PC-9 (cell line): ENCODE data around the gene EMP1. TPM values are rescaled to one million over a fixed set of nuclear protein-coding genes. Genes with fewer than 3 reads are reported as not detected.

Source experiments
- BruUV-seq: library from RNA; stranded (reverse); fragments of 400-500 nt; replicated peaks from 2 replicates; lab custom pipeline; 2021; lab: Mats Ljungman, UMichigan
- CTCF ChIA-PET: fragments of 300-600 bp; sonication (Branson Sonifier 250); formaldehyde crosslinking; loops from one replicate; lab custom pipeline; 2022; ENCODE audit warnings: antibody characterized with exemption; lab: Charles Lee
- POLR2A ChIA-PET: fragments of 300-600 bp; sonication (Branson Sonifier 250); formaldehyde crosslinking; loops from one replicate; lab custom pipeline; 2022; ENCODE audit warnings: antibody characterized with exemption; ENCODE audit not compliant: unreplicated experiment; lab: Charles Lee
- DNase-seq, 2 experiments: peaks; one replicate each; pipeline versions ENCODE4 v3.0.0 to v3.0.0-alpha.2; 2015 to 2022; ENCODE audit warnings: mixed read lengths in 1 of 2
- H2AFZ ChIP-seq: fragments of 200-600 bp; sonication (generic); 2 replicates; pipeline ENCODE4 v1.8.1; 2017; ENCODE audit warnings: antibody characterized with exemption
- H3F3A ChIP-seq: fragments of 200-600 bp; sonication (generic); 2 replicates; pipeline ENCODE4 v1.8.1; 2017; ENCODE audit warnings: antibody characterized with exemption, mild to moderate bottlenecking, low read depth; ENCODE audit not compliant: insufficient read depth
- H3K27ac ChIP-seq: fragments of 200-600 bp; sonication (generic); 2 replicates; pipeline ENCODE4 v1.6.1; 2016; ENCODE audit warnings: mixed run types
- H3K27me3 ChIP-seq: fragments of 200-600 bp; sonication (generic); 2 replicates; pipeline ENCODE4 v1.6.1; 2016; ENCODE audit warnings: low read depth, mixed run types; ENCODE audit not compliant: insufficient read depth
- H3K36me3 ChIP-seq: fragments of 200-600 bp; sonication (generic); 2 replicates; pipeline ENCODE4 v1.6.1; 2016; ENCODE audit warnings: low read depth, mixed run types
- H3K4me1 ChIP-seq: fragments of 200-600 bp; sonication (generic); replicated peaks from 2 replicates; pipeline ENCODE4 v1.6.1; 2016; ENCODE audit warnings: mixed run types; ENCODE audit not compliant: insufficient read depth
- H3K4me2 ChIP-seq: fragments of 200-600 bp; sonication (generic); 2 replicates; pipeline ENCODE4 v1.6.1; 2017; ENCODE audit warnings: mixed run types
- H3K4me3 ChIP-seq: fragments of 200-600 bp; sonication (generic); 2 replicates; pipeline ENCODE4 v1.6.1; 2016; ENCODE audit warnings: mixed run types
- H3K79me2 ChIP-seq: fragments of 200-600 bp; sonication (generic); 2 replicates; pipeline ENCODE4 v1.6.1; 2017; ENCODE audit warnings: low read depth, mixed run types
- H3K9me2 ChIP-seq: fragments of 200-600 bp; sonication (generic); 2 replicates; pipeline ENCODE4 v1.8.1; 2017; ENCODE audit warnings: mild to moderate bottlenecking; ENCODE audit not compliant: insufficient read depth
- H3K9me3 ChIP-seq: fragments of 200-600 bp; sonication (generic); 2 replicates; pipeline ENCODE4 v1.8.1; 2016; ENCODE audit warnings: low read depth; ENCODE audit not compliant: insufficient read depth
- H4K20me1 ChIP-seq: fragments of 200-600 bp; sonication (generic); 2 replicates; pipeline ENCODE4 v1.8.1; 2017; ENCODE audit not compliant: insufficient read depth
- CTCF ChIP-seq: fragments of 200-600 bp; sonication (generic); conservative IDR thresholded peaks from 2 replicates; pipeline ENCODE4 v1.6.1; 2017; ENCODE audit warnings: mixed run types, antibody characterized with exemption, mild to moderate bottlenecking, moderate library complexity
- EZH2 ChIP-seq: fragments of 200-600 bp; sonication (generic); IDR thresholded peaks from 2 replicates; pipeline ENCODE4 v1.8.0; 2017; ENCODE audit warnings: antibody characterized with exemption, low read depth
- intact Hi-C: fragments of 100-400 bp; cut with micrococcal nuclease; formaldehyde crosslinking; loops from one replicate; pipeline ENCODE4 v1.10.0; 2022; ENCODE audit not compliant: unreplicated experiment
- total RNA-seq: library from RNA; stranded (reverse); gene quantifications from 2 replicates; pipeline ENCODE4 v1.2.3, GENCODE V29; 2021

EMP1 gene
- total RNA-seq, 1 experiment from 2014 or later = 909 TPM

GRCh38 chr12:13195785-13196129 lies 769 bp upstream of the EMP1 start:
- Histone ChIP-seq H3F3A (peaks cover 50% of the 10 kb centered on the region), H3K9me2 (no peaks in the 10 kb centered on the region), H3K4me3 (peak overlapping the region; percentile 13; the same call in 1 of the 2 replicates), H3K79me2 (peaks cover 41% of the 10 kb centered on the region), H4K20me1 (peaks cover 28% of the 10 kb centered on the region), H3K9me3 (no peaks in the 10 kb centered on the region), H3K27me3 (no peaks in the 10 kb centered on the region), H3K36me3 (peaks cover 35% of the 10 kb centered on the region), H3K27ac (peak overlapping the region; percentile 99), H3K4me1 (peaks cover 60% of the 10 kb centered on the region), H3K4me2 (peak overlapping the region; percentile 72), H2AFZ (no peak overlapping the region)
- no TSS peak for BruUV-seq
- no peak for TF ChIP-seq CTCF
- TF ChIP-seq EZH2 = no peak
- CTCF ChIA-PET = interaction anchor here (0.6 to 1.1 kb wide), 4 partner anchors 15 to 1236 kb away, joined by 3 to 5 read pairs (median 3); no protein-coding TSS in a partner anchor
- POLR2A ChIA-PET = interaction anchor here (0.5 to 2.1 kb wide), 13 partner anchors 8 to 798 kb away, joined by 3 to 138 read pairs (median 12); no protein-coding TSS in a partner anchor
- no peak for DNase-seq
- intact Hi-C loops = loop anchor here (1.0 kb wide), 8 partner anchors 11 to 97 kb away; no protein-coding TSS in a partner anchor

- intact Hi-C loops = no loop called here
- Histone ChIP-seq H3K27me3 (no peaks in the 10 kb centered on the region), H2AFZ (no peak overlapping the region), H3K36me3 (peaks cover 44% of the 10 kb centered on the region), H3F3A (peaks cover 59% of the 10 kb centered on the region), H3K79me2 (peaks cover 54% of the 10 kb centered on the region), H3K9me2 (no peaks in the 10 kb centered on the region), H4K20me1 (peaks cover 31% of the 10 kb centered on the region), H3K4me2 (peak overlapping the region; percentile 98), H3K4me1 (peaks cover 73% of the 10 kb centered on the region), H3K27ac (peak overlapping the region; percentile 99), H3K4me3 (peak overlapping the region; percentile 97), H3K9me3 (no peaks in the 10 kb centered on the region)
- CTCF ChIA-PET = interaction anchor here (0.6 to 1.0 kb wide), 2 partner anchors 95 to 1575 kb away, joined by 6 to 7 read pairs; no protein-coding TSS in a partner anchor
- POLR2A ChIA-PET = interaction anchor here (0.6 to 2.1 kb wide), 16 partner anchors 8 to 99 kb away, joined by 3 to 138 read pairs (median 22); no protein-coding TSS in a partner anchor
- BruUV-seq = TSS peak; percentile 46
- TF ChIP-seq CTCF (0 out of 2 replicates have a peak, but pooled peaks have one; percentile 13), EZH2 (no peak)
- DNase-seq = no peak
Observed at GRCh38 chr12:13197032-13197431, 506 bp downstream of the EMP1 start.

GRCh38 chr12:13197526-13198143 lies 1.1 kb downstream of the EMP1 start:
- Histone ChIP-seq H3K36me3 (peaks cover 50% of the 10 kb centered on the region), H3K27ac (peak overlapping the region; percentile 99), H3K9me2 (no peaks in the 10 kb centered on the region), H3K4me1 (peaks cover 79% of the 10 kb centered on the region), H3F3A (peaks cover 65% of the 10 kb centered on the region), H3K4me2 (peak overlapping the region; percentile 98), H3K9me3 (no peaks in the 10 kb centered on the region), H2AFZ (no peak overlapping the region), H3K27me3 (no peaks in the 10 kb centered on the region), H3K79me2 (peaks cover 60% of the 10 kb centered on the region), H4K20me1 (peaks cover 31% of the 10 kb centered on the region), H3K4me3 (peak overlapping the region; percentile 97)
- no peak for TF ChIP-seq CTCF
- TF ChIP-seq EZH2 = no peak
- intact Hi-C loops = no loop called here
- POLR2A ChIA-PET = interaction anchor here (0.6 to 1.3 kb wide), 6 partner anchors 13 to 171 kb away, joined by 3 to 13 read pairs (median 6); no protein-coding TSS in a partner anchor
- BruUV-seq = no TSS peak
- no peak for DNase-seq
- CTCF ChIA-PET = interaction anchor here (0.5 to 0.6 kb wide), 2 partner anchors 204 to 1574 kb away, joined by 6 to 7 read pairs; no protein-coding TSS in a partner anchor
